GM20000 (cell line): ENCODE measurements around the gene LUZP2.

Experiments used
- DNase-seq: peaks from one replicate; pipeline ENCODE4 v3.0.0; 2012; ENCODE audit warnings: low spot score
- TF ChIP-seq, protein P1 (sequence below): IDR thresholded peaks from 2 replicates; pipeline ENCODE4 v1.5.1; 2012; ENCODE audit warnings: mild to moderate bottlenecking, control low read depth; ENCODE audit errors: extremely low read depth, missing control alignments

The LUZP2 gene

DNA sequence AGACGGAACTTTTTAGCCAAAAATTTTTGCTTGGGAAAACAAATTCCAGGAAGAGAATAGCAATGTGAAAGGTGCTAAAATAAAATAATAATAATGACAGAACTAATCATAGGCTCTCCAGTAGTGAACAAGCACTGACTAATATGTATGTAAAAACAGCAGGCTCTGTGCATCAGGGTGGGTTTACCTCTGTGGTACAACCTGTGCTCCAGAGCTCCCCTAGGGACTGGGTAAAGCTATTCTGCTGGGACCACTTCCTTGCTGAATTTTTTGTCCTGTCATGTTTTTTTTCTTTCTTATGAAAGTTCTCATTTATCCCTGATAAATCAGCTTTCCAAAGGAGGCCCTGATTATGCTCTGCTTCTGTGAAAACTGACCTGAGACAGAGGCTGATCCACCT, 18.8 kb downstream of the LUZP2 start:
- DNase-seq: no peak
- TF ChIP-seq, protein P1, sequence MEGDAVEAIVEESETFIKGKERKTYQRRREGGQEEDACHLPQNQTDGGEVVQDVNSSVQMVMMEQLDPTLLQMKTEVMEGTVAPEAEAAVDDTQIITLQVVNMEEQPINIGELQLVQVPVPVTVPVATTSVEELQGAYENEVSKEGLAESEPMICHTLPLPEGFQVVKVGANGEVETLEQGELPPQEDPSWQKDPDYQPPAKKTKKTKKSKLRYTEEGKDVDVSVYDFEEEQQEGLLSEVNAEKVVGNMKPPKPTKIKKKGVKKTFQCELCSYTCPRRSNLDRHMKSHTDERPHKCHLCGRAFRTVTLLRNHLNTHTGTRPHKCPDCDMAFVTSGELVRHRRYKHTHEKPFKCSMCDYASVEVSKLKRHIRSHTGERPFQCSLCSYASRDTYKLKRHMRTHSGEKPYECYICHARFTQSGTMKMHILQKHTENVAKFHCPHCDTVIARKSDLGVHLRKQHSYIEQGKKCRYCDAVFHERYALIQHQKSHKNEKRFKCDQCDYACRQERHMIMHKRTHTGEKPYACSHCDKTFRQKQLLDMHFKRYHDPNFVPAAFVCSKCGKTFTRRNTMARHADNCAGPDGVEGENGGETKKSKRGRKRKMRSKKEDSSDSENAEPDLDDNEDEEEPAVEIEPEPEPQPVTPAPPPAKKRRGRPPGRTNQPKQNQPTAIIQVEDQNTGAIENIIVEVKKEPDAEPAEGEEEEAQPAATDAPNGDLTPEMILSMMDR: no peak

DNA sequence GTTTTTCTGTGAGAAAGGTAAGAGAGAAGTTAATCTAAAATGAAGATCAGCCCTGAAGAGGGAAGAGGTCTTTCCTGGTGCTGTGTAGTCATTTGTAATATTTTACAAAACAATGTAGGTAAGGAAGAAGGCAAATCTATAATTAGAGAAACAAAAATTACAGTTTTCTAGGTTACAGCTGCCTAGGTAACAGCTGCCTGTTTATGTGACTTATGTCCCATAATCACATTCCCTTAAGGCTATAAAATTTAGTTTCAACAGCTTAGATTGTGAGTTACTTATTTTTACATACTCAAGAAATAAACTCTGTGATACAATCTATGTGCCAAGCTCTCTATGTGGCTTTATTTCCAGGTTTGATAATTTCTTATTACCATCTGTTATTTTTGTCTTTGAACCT, 19.8 kb downstream of the LUZP2 start:
- no peak for DNase-seq
- TF ChIP-seq, protein P1: no peak

DNA sequence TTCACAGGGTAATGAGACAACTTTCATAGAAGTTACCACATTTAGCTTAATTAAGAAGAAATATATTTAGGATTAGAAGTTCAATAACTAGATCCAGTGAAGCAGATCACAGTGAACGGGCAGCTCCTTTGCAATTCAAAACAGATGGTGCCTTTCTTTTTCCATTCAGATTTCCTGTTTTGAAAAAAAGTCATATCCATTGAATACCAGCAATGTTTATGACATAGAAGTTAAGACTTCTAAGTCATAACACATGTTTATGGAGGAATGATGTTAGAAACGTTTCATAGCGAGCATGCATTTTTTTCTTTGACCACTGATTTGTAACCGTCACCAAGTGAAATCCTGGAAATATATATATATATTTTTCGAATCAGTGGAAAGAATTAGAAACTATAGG, 24.7 kb downstream of the LUZP2 start:
- TF ChIP-seq, protein P1: no peak
- DNase-seq: no peak

DNA sequence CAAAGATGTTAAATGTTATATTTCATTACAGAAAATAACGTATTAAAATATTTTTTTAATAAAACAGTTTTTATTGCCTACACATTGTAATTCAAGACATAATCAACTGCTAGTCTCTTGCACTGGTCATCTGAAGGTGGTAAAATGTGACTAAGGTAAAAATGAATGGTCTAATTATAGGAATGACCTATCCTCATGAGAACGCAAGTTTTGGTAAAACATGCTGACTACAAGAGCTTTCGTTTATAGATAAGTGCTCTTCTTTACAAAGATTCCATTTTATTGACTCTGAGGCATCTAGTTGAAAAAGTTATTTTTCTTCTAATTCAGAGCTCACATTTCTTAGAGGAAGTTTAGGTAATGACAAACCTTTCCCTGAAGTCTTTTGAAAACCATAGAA, 27.3 kb downstream of the LUZP2 start:
- TF ChIP-seq, protein P1: no peak
- DNase-seq: no peak

DNA sequence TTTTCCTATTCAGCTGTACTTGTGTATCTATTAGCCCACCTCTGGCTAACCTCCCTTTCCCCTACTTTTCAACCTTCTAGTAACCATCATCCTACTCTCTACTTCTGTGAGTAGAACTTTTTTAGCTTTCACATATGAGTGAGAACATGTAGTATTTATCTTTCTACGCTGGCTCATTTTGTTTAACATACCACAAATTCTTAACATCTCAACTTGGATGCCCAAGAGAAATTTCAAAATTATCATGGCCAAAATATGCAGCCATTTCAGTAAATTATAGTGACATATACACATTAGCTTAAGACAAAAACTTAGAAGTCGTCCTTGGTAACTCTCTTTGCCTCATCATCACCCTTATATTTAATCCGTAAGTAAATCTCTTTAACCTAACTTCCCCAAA, 34.7 kb downstream of the LUZP2 start:
- TF ChIP-seq, protein P1: no peak
- DNase-seq: no peak

DNA sequence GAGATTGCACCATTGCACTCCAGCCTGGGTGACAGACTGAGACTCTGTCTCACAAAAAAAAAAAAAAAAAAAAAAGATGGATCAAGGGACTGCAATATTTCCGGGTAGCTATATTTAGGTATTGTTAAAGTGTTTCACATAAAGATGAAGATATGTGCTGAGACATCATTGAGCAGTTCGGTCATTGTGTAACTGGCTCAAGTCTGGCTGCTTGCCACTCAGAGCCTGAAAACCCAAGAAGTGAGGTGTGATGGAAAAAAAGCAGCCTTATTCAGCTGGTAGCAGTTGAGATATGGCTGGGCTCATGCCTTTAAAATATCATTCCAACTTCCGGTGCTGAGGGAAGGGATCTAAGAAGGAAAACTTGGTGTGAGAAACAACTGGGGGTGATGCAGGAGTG, 46.9 kb downstream of the LUZP2 start:
- TF ChIP-seq, protein P1: no peak
- DNase-seq: no peak

DNA sequence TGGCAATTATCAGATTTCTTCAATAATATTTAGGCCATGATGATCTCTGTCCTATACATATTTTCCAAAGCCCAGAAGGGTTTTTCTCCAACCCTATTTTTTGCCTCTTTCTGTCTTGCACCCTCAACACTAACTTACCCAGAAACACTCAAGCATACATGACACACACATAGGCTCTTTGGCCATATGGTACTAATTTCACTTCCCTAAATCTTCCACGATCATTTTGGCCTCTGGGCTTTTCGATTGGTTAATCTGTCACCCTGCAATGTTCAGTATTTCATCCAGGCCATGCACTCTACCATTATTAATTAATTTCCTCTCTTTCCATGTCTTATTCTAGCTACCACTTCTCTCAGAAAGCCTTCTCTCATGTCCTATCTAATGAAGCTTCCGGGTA, 59.8 kb downstream of the LUZP2 start:
- no peak for DNase-seq
- TF ChIP-seq, protein P1: no peak
